GM12878 (cell line): ENCODE results near the gene CREB3.

ENCODE experiments used
- CBX5 ChIP-seq: sonication (generic); IDR thresholded peaks from 2 replicates; pipeline ENCODE4 v1.6.1; 2016; ENCODE audit warnings: low read depth, moderate library complexity, mild to moderate bottlenecking, inconsistent platforms
- MYC ChIP-seq: IDR thresholded peaks from 2 replicates; pipeline ENCODE4 v1.6.1; 2011; ENCODE audit warnings: mild to moderate bottlenecking, low read length, moderate library complexity, inconsistent platforms; ENCODE audit not compliant: insufficient read depth, insufficient replicate concordance, insufficient read length, severe bottlenecking

- TF ChIP-seq MYC (no peak), CBX5 (no peak)
These were observed 32.4 kb upstream of the CREB3 start for GRCh38 chr9:35700031-35700430.
